GM13976 (cell line): ENCODE results near the gene AFF2.

ENCODE experiments used
- DNase-seq: peaks from one replicate; pipeline ENCODE4 v3.0.0; 2012; ENCODE audit warnings: low spot score
- in situ Hi-C: fragments of 300-500 bp; cut with MboI; formaldehyde crosslinking; loops from one replicate; pipeline ENCODE4 v1.12.0; 2022; ENCODE audit warnings: low sequenced_read_pairs, mixed read lengths, inconsistent platforms; ENCODE audit not compliant: unreplicated experiment
- TF ChIP-seq, protein P1 (sequence below): IDR thresholded peaks from 2 replicates; pipeline ENCODE4 v1.5.1; 2012; ENCODE audit warnings: borderline replicate concordance, mild to moderate bottlenecking; ENCODE audit not compliant: insufficient read depth; ENCODE audit errors: extremely low read depth, missing control alignments, control extremely low read depth

Gene AFF2

GRCh38 chrX:148500423-148501385 is at the start of gene AFF2:
Gene AFF2, plus strand, starts transcription at chrX:148500617. Its CDS starts 481 bp downstream, at chrX:148501098.
- TF ChIP-seq, protein P1, sequence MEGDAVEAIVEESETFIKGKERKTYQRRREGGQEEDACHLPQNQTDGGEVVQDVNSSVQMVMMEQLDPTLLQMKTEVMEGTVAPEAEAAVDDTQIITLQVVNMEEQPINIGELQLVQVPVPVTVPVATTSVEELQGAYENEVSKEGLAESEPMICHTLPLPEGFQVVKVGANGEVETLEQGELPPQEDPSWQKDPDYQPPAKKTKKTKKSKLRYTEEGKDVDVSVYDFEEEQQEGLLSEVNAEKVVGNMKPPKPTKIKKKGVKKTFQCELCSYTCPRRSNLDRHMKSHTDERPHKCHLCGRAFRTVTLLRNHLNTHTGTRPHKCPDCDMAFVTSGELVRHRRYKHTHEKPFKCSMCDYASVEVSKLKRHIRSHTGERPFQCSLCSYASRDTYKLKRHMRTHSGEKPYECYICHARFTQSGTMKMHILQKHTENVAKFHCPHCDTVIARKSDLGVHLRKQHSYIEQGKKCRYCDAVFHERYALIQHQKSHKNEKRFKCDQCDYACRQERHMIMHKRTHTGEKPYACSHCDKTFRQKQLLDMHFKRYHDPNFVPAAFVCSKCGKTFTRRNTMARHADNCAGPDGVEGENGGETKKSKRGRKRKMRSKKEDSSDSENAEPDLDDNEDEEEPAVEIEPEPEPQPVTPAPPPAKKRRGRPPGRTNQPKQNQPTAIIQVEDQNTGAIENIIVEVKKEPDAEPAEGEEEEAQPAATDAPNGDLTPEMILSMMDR = no peak
- peak; percentile 35 for DNase-seq
- in situ Hi-C loops = no loop called here

DNA sequence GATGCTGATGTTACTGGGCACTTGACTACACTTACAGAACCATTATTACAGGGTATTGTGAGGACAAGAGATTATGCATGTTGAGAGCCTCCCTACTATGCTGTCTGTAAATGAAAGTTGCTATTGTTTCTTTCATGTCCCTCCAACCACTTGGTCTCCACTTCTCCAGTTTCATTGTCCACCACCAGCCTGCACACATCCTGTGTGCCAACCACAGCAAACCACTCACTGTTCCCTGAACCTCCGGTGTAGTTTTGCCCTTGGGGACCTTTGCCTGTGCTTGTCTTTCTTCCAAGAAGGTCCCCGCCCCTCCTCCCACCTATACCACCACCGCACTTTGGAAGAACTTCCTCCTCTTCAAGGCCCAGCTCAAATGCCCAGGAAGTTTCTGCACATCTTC is 43.1 kb upstream of the AFF2 start:
- TF ChIP-seq, protein P1 = no peak
- no peak for DNase-seq
- in situ Hi-C loops = no loop called here

GRCh38 chrX:148459343-148459742 is 41.1 kb upstream of the AFF2 start:
- TF ChIP-seq, protein P1 = no peak
- DNase-seq = no peak
- in situ Hi-C loops = no loop called here

- TF ChIP-seq, protein P1 = no peak
- in situ Hi-C loops = no loop called here
- DNase-seq = no peak
These were observed 34.1 kb upstream of the AFF2 start for GRCh38 chrX:148466292-148466691.

DNA sequence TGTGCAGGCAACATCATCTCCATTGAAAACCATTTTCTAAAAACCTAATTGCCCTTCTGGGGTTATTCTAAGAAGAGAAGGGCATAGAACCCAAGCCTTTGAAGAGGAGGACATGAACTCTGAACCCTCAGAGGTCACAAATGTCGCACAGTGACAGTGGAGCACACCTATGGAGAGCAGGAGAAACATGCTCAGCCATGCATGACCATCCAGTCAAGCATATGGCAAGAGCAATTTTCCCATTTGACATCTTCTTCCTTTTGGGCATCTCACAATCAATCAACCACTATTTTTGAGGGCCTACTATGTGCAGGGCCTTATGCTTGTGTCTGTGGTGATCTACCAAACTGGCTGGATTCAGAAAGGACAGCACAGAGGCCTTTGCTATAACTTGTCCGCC is 30.1 kb upstream of the AFF2 start:
- TF ChIP-seq, protein P1 = no peak
- in situ Hi-C loops = no loop called here
- no peak for DNase-seq

DNA sequence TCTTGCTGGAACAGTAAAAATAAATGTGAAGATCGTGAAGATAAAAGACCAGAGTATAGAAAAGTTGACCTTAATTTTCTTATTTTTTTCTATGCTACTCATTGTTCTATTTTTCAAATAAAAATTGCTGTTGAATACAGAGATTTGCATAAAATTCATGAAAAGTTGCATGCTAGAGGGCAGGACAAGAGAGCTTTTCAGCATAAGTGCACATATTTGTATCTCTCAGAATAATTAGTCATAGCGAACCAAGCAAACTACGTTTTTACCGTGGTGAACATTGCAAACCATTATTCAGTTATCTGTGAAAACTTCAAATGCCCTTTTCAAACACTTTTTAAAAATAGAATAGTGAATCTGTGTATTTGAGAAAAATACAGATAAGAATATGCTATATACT is 26.4 kb upstream of the AFF2 start:
- TF ChIP-seq, protein P1 = no peak
- DNase-seq = no peak
- in situ Hi-C loops = no loop called here
